PC-9 (cell line): Measurements from ENCODE around the gene DYNC2H1. TPM values are rescaled to one million over a fixed set of nuclear protein-coding genes. Genes with fewer than 3 reads are reported as not detected.

Source experiments
- BruUV-seq: library from RNA; stranded (reverse); fragments of 400-500 nt; replicated peaks from 2 replicates; lab custom pipeline; 2021; lab: Mats Ljungman, UMichigan
- CTCF ChIA-PET: fragments of 300-600 bp; sonication (Branson Sonifier 250); formaldehyde crosslinking; loops from one replicate; lab custom pipeline; 2022; ENCODE audit warnings: antibody characterized with exemption; lab: Charles Lee
- POLR2A ChIA-PET: fragments of 300-600 bp; sonication (Branson Sonifier 250); formaldehyde crosslinking; loops from one replicate; lab custom pipeline; 2022; ENCODE audit warnings: antibody characterized with exemption; ENCODE audit not compliant: unreplicated experiment; lab: Charles Lee
- DNase-seq, 2 experiments: peaks; one replicate each; pipeline versions ENCODE4 v3.0.0 to v3.0.0-alpha.2; 2015 to 2022; ENCODE audit warnings: mixed read lengths in 1 of 2
- H2AFZ ChIP-seq: fragments of 200-600 bp; sonication (generic); 2 replicates; pipeline ENCODE4 v1.8.1; 2017; ENCODE audit warnings: antibody characterized with exemption
- H3F3A ChIP-seq: fragments of 200-600 bp; sonication (generic); 2 replicates; pipeline ENCODE4 v1.8.1; 2017; ENCODE audit warnings: antibody characterized with exemption, mild to moderate bottlenecking, low read depth; ENCODE audit not compliant: insufficient read depth
- H3K27ac ChIP-seq: fragments of 200-600 bp; sonication (generic); 2 replicates; pipeline ENCODE4 v1.6.1; 2016; ENCODE audit warnings: mixed run types
- H3K27me3 ChIP-seq: fragments of 200-600 bp; sonication (generic); 2 replicates; pipeline ENCODE4 v1.6.1; 2016; ENCODE audit warnings: low read depth, mixed run types; ENCODE audit not compliant: insufficient read depth
- H3K36me3 ChIP-seq: fragments of 200-600 bp; sonication (generic); 2 replicates; pipeline ENCODE4 v1.6.1; 2016; ENCODE audit warnings: low read depth, mixed run types
- H3K4me1 ChIP-seq: fragments of 200-600 bp; sonication (generic); replicated peaks from 2 replicates; pipeline ENCODE4 v1.6.1; 2016; ENCODE audit warnings: mixed run types; ENCODE audit not compliant: insufficient read depth
- H3K4me2 ChIP-seq: fragments of 200-600 bp; sonication (generic); 2 replicates; pipeline ENCODE4 v1.6.1; 2017; ENCODE audit warnings: mixed run types
- H3K4me3 ChIP-seq: fragments of 200-600 bp; sonication (generic); 2 replicates; pipeline ENCODE4 v1.6.1; 2016; ENCODE audit warnings: mixed run types
- H3K79me2 ChIP-seq: fragments of 200-600 bp; sonication (generic); 2 replicates; pipeline ENCODE4 v1.6.1; 2017; ENCODE audit warnings: low read depth, mixed run types
- H3K9me2 ChIP-seq: fragments of 200-600 bp; sonication (generic); 2 replicates; pipeline ENCODE4 v1.8.1; 2017; ENCODE audit warnings: mild to moderate bottlenecking; ENCODE audit not compliant: insufficient read depth
- H3K9me3 ChIP-seq: fragments of 200-600 bp; sonication (generic); 2 replicates; pipeline ENCODE4 v1.8.1; 2016; ENCODE audit warnings: low read depth; ENCODE audit not compliant: insufficient read depth
- H4K20me1 ChIP-seq: fragments of 200-600 bp; sonication (generic); 2 replicates; pipeline ENCODE4 v1.8.1; 2017; ENCODE audit not compliant: insufficient read depth
- EZH2 ChIP-seq: fragments of 200-600 bp; sonication (generic); IDR thresholded peaks from 2 replicates; pipeline ENCODE4 v1.8.0; 2017; ENCODE audit warnings: antibody characterized with exemption, low read depth
- intact Hi-C: fragments of 100-400 bp; cut with micrococcal nuclease; formaldehyde crosslinking; loops from one replicate; pipeline ENCODE4 v1.10.0; 2022; ENCODE audit not compliant: unreplicated experiment
- total RNA-seq: library from RNA; stranded (reverse); gene quantifications from 2 replicates; pipeline ENCODE4 v1.2.3, GENCODE V29; 2021
- TF ChIP-seq, protein P1 (sequence below): fragments of 200-600 bp; sonication (generic); conservative IDR thresholded peaks from 2 replicates; pipeline ENCODE4 v1.6.1; 2017; ENCODE audit warnings: mixed run types, antibody characterized with exemption, mild to moderate bottlenecking, moderate library complexity

Gene DYNC2H1
- total RNA-seq, 1 experiment from 2014 or later, result 12.2 TPM

DNA sequence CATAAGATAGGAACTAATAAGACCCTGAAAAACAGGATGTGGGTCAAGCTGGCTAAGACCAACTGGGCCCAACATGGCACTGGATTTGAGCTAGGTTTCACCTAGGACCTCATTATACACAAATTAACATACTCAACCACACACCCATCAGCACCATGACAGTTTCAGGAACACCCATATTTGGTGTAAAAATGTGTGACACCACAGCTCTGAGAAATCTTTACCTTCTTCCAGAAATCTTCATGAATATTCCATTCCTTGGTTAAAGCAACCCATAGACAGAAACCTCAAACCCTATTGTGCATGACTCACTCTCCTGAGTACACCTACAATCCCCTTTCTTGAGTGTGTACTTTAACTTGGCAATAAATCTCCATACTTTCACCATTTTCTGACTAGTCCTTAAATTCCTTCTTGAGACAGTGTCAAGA lies 378.8 kb downstream of the DYNC2H1 start:
- no peaks in the 10 kb centered on the region for H3K9me2 ChIP-seq
- H3K27me3 ChIP-seq, result no peaks in the 10 kb centered on the region
- no peaks in the 10 kb centered on the region for H4K20me1 ChIP-seq
- POLR2A ChIA-PET, result no interaction called here
- intact Hi-C loops, result no loop called here
- no peak overlapping the region for H3K4me3 ChIP-seq
- H3K4me2 ChIP-seq, result no peak overlapping the region
- H3K36me3 ChIP-seq, result no peaks in the 10 kb centered on the region
- no peak for DNase-seq
- H3K9me3 ChIP-seq, result 0 out of 2 replicates have a peak, but pooled peaks cover 5% of the 10 kb centered on the region
- no peaks in the 10 kb centered on the region for H3F3A ChIP-seq
- no TSS peak for BruUV-seq
- TF ChIP-seq EZH2, result no peak
- TF ChIP-seq, protein P1, sequence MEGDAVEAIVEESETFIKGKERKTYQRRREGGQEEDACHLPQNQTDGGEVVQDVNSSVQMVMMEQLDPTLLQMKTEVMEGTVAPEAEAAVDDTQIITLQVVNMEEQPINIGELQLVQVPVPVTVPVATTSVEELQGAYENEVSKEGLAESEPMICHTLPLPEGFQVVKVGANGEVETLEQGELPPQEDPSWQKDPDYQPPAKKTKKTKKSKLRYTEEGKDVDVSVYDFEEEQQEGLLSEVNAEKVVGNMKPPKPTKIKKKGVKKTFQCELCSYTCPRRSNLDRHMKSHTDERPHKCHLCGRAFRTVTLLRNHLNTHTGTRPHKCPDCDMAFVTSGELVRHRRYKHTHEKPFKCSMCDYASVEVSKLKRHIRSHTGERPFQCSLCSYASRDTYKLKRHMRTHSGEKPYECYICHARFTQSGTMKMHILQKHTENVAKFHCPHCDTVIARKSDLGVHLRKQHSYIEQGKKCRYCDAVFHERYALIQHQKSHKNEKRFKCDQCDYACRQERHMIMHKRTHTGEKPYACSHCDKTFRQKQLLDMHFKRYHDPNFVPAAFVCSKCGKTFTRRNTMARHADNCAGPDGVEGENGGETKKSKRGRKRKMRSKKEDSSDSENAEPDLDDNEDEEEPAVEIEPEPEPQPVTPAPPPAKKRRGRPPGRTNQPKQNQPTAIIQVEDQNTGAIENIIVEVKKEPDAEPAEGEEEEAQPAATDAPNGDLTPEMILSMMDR, result no peak
- no peak overlapping the region for H2AFZ ChIP-seq
- H3K79me2 ChIP-seq, result no peaks in the 10 kb centered on the region
- CTCF ChIA-PET, result no interaction called here
- H3K4me1 ChIP-seq, result no peaks in the 10 kb centered on the region
- H3K27ac ChIP-seq, result no peak overlapping the region

DNA sequence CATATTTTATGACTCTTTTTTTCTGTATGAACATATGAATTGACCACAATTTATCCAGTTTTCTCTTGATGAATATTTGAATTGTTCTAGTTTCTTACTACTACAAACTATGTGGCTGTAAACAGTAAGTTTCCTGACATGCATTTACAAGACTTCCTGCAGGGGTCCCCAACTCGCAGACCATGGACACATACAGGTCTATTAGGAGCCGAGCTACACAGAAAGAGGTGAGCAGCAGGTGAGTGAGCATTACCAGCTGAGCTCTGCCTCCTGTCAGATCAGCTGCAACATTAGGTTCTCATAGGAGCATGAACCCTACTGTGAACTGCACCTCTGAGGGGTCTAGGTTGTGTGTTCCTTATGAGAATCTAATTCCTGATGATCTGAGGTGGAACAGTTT lies 379.4 kb downstream of the DYNC2H1 start:
- H3K79me2 ChIP-seq, result no peaks in the 10 kb centered on the region
- TF ChIP-seq, protein P1, result no peak
- no peak for TF ChIP-seq EZH2
- no peak for DNase-seq
- no peak overlapping the region for H3K4me2 ChIP-seq
- ChIA-PET CTCF (no interaction called here), POLR2A (no interaction called here)
- H2AFZ ChIP-seq, result no peak overlapping the region
- no peaks in the 10 kb centered on the region for H3K36me3 ChIP-seq
- no peaks in the 10 kb centered on the region for H3K9me3 ChIP-seq
- intact Hi-C loops, result no loop called here
- H3K4me3 ChIP-seq, result no peak overlapping the region
- H3F3A ChIP-seq, result no peaks in the 10 kb centered on the region
- no peaks in the 10 kb centered on the region for H3K27me3 ChIP-seq
- no peaks in the 10 kb centered on the region for H3K4me1 ChIP-seq
- H4K20me1 ChIP-seq, result no peaks in the 10 kb centered on the region
- H3K9me2 ChIP-seq, result no peaks in the 10 kb centered on the region
- H3K27ac ChIP-seq, result no peak overlapping the region
- BruUV-seq, result no TSS peak

DNA sequence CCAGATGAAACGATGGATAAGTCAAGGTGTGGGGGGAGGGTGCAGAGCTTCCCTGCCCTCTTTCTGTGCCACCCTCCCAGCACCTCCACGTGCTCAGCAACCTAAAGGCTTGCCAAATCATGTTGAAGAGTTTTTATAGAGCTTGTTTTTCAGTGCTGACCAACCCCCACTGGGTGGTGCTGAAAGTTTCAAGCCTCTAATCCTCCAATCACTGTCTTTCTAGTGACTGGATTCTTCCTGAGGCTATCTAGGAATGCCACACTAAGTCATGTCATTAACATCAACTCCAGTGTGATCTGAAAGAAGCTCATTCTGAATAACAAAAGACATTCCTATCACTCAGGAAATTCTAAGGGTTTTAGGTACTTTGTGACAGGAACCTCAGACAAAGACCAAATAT lies 382.6 kb downstream of the DYNC2H1 start:
- no peaks in the 10 kb centered on the region for H3K9me3 ChIP-seq
- no peak overlapping the region for H3K4me3 ChIP-seq
- no TSS peak for BruUV-seq
- H3K4me2 ChIP-seq, result no peak overlapping the region
- POLR2A ChIA-PET, result no interaction called here
- no peaks in the 10 kb centered on the region for H3F3A ChIP-seq
- H3K9me2 ChIP-seq, result no peaks in the 10 kb centered on the region
- DNase-seq, result no peak
- no peaks in the 10 kb centered on the region for H3K36me3 ChIP-seq
- CTCF ChIA-PET, result no interaction called here
- no peak for TF ChIP-seq EZH2
- TF ChIP-seq, protein P1, result no peak
- H4K20me1 ChIP-seq, result no peaks in the 10 kb centered on the region
- H3K27ac ChIP-seq, result no peak overlapping the region
- no peaks in the 10 kb centered on the region for H3K4me1 ChIP-seq
- no peaks in the 10 kb centered on the region for H3K79me2 ChIP-seq
- H3K27me3 ChIP-seq, result no peaks in the 10 kb centered on the region
- intact Hi-C loops, result no loop called here
- H2AFZ ChIP-seq, result no peak overlapping the region
